Coronary artery (tissue), 2 donors: ENCODE measurements around the gene NR4A1.

ENCODE experiments used
- DNase-seq: peaks from one replicate; pipeline ENCODE4 v3.0.0-alpha.2; 2017; ENCODE audit warnings: low spot score
- H3K27ac ChIP-seq, 2 donors: fragments of 200-600 bp; sonication (generic); one replicate each; pipeline ENCODE4 v1.5.1; 2016 to 2019
- H3K4me3 ChIP-seq: fragments of 200-600 bp; sonication (generic); 2 replicates; pipeline ENCODE4 v1.5.1; 2016; ENCODE audit warnings: mild to moderate bottlenecking, moderate library complexity
- TF ChIP-seq, protein P1 (sequence below): fragments of 200-600 bp; sonication (generic); IDR thresholded peaks from one replicate; pipeline ENCODE4 v1.5.1; 2019; ENCODE audit warnings: antibody characterized with exemption

Gene NR4A1

DNA sequence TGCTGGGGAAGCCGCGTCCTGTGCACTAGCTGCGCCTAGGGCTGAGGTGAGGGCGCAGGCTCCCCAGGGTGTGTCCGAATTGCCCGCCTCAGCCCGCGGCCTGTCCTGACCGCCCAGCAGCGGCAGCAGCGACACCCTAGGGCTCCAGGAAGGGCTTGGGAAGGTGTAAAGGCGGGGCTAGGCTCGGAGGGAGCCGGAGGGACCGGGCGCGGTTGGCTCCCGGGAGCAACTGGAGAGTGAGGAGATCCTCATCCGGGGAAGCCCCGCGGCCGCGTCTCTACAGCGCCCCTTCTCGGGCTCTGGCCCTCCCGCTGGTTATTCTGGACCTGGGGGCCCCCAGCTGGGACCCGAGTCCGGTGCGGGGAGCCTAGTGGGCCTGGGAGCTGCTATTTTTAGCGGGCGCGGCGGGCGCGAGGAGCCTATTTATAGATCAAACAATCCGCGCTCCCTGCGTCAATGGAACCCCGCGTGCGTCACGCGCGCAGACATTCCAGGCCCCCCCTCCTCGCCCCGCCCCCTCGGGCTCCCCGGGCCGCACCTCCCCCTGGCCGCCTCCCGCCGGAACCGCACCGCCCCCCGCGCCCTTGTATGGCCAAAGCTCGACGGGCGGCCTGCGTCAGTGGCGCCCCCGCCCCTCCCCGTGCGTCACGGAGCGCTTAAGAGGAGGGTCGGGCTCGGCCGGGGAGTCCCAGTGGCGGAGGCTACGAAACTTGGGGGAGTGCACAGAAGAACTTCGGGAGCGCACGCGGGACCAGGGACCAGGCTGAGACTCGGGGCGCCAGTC lies at the start of gene NR4A1:
TSS of gene NR4A1 (plus strand) at position 685 of the 784 bp plus-strand sequence. CDS start 2,887 bp downstream, outside the sequence.
- Histone ChIP-seq H3K27ac (peak within 1 kb of the TSS; percentile 94 to 99), H3K4me3 (peak within 1 kb of the TSS; percentile 79)
- DNase-seq: peak; percentile 99
- TF ChIP-seq, protein P1, sequence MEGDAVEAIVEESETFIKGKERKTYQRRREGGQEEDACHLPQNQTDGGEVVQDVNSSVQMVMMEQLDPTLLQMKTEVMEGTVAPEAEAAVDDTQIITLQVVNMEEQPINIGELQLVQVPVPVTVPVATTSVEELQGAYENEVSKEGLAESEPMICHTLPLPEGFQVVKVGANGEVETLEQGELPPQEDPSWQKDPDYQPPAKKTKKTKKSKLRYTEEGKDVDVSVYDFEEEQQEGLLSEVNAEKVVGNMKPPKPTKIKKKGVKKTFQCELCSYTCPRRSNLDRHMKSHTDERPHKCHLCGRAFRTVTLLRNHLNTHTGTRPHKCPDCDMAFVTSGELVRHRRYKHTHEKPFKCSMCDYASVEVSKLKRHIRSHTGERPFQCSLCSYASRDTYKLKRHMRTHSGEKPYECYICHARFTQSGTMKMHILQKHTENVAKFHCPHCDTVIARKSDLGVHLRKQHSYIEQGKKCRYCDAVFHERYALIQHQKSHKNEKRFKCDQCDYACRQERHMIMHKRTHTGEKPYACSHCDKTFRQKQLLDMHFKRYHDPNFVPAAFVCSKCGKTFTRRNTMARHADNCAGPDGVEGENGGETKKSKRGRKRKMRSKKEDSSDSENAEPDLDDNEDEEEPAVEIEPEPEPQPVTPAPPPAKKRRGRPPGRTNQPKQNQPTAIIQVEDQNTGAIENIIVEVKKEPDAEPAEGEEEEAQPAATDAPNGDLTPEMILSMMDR: no peak

DNA sequence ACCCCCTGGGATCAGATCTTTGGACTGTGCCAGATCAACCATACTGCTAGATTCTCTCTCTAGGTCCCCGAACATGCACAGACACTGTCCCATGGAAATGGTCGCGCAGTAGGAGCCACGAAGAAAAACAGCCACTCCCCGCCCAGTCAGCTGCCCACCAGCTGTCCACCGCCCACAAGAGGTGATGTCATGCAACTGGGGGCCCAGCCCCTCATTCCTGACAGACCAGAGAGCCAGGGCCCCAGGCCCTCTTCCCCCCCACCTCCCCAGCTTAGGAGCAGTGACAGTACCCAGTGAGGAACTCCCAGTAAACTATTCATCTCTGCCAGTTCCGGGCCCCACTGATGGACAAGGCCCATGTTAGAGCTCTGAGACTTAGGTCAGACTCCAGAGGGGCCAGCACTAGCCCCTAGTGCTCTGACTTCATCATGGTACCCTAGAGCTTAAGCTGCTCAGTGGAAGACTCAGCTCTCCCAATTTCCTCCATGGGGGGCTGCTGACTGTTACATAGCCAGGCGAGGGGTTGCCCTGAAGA lies 48.2 kb upstream of the NR4A1 start:
- Histone ChIP-seq H3K4me3 (no peak overlapping the region), H3K27ac (no peak overlapping the region)
- TF ChIP-seq, protein P1: no peak
- no peak for DNase-seq

DNA sequence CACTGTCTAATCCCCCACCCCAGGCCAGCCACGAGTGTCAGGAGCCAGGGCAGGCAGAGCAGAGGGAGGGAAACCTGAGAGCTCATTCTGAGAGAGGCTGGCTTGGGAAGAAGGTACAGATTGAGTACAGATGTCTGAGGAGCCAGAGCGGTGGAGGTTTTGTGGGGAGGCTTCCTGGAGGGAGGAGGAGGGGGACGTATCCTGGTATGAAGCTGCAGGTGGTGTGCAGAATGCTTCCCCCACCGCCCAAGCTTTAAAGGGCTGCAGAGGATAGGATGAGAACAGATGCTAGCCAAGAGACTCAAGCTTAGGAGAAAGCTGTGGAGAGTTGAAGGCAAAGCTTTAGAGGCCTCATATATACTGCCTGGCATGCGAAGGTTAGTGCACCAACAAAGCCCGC lies 47.7 kb upstream of the NR4A1 start:
- Histone ChIP-seq H3K27ac (no peak overlapping the region), H3K4me3 (no peak overlapping the region)
- TF ChIP-seq, protein P1: no peak
- no peak for DNase-seq

DNA sequence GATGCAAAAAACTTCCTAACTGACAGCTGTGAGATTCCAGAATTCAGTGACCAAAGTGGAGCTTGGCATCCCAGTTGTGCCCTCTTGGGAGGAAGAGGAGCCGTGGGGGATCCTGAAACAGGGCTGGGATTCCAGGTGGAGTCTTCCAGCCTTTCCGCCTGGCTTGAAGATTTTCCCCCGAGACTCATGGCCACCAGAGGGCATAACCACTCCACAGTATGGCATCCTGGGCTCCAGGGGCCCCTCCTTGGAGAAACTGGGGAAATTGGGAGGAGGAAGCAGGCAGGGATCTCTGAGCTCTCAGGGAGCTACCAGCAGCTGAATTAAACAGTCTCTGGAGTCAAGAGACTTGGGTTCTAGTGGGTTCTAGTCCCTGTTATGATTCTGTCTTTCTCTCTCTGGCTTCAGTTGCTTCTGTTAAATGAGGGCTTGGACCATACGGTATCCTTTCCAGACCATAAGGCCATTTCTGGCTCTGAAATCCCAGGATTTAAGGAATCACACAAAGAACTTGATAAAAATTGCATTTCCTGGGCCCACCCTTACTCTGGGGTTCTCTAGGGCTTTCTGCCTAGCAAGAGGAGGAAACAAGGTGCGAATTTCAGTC lies 47.1 kb upstream of the NR4A1 start:
- TF ChIP-seq, protein P1: peak; percentile 27
- H3K27ac ChIP-seq: no peak overlapping the region
- no peak overlapping the region for H3K4me3 ChIP-seq
- no peak for DNase-seq

DNA sequence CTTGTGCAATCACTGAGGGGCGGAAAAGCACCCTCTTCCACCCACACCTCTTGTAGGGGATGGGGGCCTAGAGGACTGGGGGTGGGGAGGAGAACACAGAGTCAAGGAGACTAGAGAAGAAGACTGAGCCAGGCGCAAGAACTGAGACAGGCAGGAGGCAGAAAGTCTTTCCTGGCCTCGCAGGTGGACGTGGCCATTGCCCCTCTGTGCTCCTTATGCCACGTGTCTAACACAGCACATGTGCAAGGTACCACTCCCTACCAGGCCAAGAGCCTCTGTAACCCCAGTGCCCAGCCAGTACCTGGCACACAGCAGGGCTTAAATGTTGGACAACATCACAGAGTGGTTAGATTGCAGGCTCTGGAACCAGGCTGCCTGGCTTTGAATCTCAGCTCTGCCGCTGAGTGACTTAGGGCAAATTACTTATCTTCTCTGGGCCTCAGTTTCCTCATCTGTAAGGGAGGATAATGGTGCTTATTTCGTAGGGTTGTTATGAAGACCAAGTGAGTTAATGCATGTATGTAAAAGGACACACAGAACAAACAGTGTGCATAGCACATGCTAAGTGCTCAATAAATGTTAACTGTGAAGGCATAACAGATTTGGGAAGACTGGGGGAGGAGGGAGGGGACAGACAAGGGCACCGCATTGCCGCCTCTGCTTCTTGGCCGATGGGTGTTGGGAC lies 45.9 kb upstream of the NR4A1 start:
- peak overlapping the region in 1 of 2 donors; percentile 90 for H3K27ac ChIP-seq
- TF ChIP-seq, protein P1: no peak
- DNase-seq: no peak
- no peak overlapping the region for H3K4me3 ChIP-seq

DNA sequence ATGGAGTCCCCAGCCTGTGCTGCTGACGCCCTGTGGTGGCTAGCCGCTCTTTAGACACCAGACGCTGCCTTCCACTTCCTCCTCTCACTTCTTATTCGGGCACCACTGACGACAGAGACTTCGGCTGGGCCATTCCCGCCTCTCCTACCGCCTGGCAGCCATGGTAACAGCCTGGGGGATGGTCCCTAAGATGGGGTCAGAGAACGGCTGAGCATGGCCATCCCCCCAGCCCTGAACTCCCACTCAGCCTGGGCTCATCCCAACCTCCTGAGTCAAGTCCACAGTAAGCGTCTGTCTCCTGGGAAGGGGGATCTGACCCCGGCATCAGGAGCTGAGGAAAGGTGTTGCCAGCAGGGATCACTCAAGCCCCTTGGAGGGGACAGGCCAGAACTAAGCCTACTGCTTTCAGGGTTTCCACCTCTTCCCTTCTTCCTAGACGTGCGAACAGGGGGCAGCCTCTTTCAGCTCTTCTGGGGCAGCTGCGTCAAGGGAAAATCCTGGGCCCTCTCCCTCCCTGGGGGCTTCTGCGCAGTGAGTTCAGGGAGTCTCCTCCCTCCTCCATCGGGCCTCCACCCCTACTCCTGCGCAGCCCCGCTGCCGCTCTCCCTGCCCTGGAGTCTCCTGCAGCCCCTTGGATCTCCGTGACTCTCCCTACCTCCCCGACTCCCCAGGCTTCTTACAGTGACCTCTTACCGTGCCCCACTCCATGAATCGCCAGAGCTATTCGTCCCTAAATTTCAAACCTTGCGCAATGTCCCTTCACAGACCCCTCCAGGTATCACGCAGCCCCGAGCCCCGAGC lies 45.1 kb upstream of the NR4A1 start:
- TF ChIP-seq, protein P1: no peak
- Histone ChIP-seq H3K4me3 (peak overlapping the region; percentile 84), H3K27ac (peak overlapping the region in 1 of 2 donors; percentile 90)
- no peak for DNase-seq
